Liver (tissue), 3 donors: ENCODE measurements around the gene THSD4.

Experiments
- CTCF ChIP-seq: fragments of 150-350 bp; IDR thresholded peaks from 2 replicates; pipeline ENCODE4 v1.5.1; 2017; ENCODE audit warnings: improper control_type of control experiment, low read depth, low read length; ENCODE audit not compliant: missing input control
- JUND ChIP-seq, 2 donors: IDR thresholded peaks; 2 replicates each; pipeline ENCODE4 v1.6.1; 2016; ENCODE audit warnings: antibody characterized with exemption in 2 of 2
- YY1 ChIP-seq: IDR thresholded peaks from 2 replicates; pipeline ENCODE4 v1.6.1; 2016; ENCODE audit warnings: antibody characterized with exemption, mild to moderate bottlenecking
- donor health status: healthy.
- donor health status: healthy.

GRCh38 chr15:71294911-71295602 lies 179.8 kb downstream of the THSD4 start:
- TF ChIP-seq YY1 (no peak), CTCF (no peak), JUND (IDR thresholded peaks at IDR 0.05) (peak; percentile 23 to 54)
